ENCODE results near the gene TARM1. TPM values are rescaled to one million over a fixed set of nuclear protein-coding genes. Genes with fewer than 3 reads are reported as not detected.

The TARM1 gene
- total RNA-seq, 1 experiment from 2014 or later: not detected

- ChIA-PET POLR2A (interaction anchor here (1.2 kb wide), 1 partner anchor 16 kb away, joined by 3 read pairs; the partner anchor contains the start of gene CNOT3), CTCF (interaction anchor here (0.6 kb wide), 1 partner anchor 1504 kb away, joined by 5 read pairs; no protein-coding TSS in a partner anchor)
- BruUV-seq (replicated peaks): no TSS peak
- no peaks in the 10 kb centered on the region for H3K4me1 Mint-ChIP-seq (ENCODE audit: insufficient read depth, unreplicated experiment)
- H3K9me3 Mint-ChIP-seq (ENCODE audit: unreplicated experiment): no peaks in the 10 kb centered on the region
- no peak for DNase-seq (ENCODE audit: unreplicated experiment)
- no peak overlapping the region for H3K4me3 Mint-ChIP-seq (ENCODE audit: unreplicated experiment)
- H3K36me3 Mint-ChIP-seq (ENCODE audit: insufficient read depth, unreplicated experiment): peaks cover 57% of the 10 kb centered on the region
- no peaks in the 10 kb centered on the region for H3K27me3 Mint-ChIP-seq (ENCODE audit: insufficient read depth, unreplicated experiment)
- intact Hi-C loops (cut with micrococcal nuclease): no loop called here
- H3K27ac Mint-ChIP-seq (ENCODE audit: low read depth, unreplicated experiment): no peak overlapping the region
- no peak for TF ChIP-seq CTCF (IDR thresholded peaks at IDR 0.05; ENCODE audit: unreplicated experiment)
These were observed 40.1 kb upstream of the TARM1 start for GRCh38 chr19:54121259-54121658.

- ChIA-PET CTCF (interaction anchor here (0.6 to 0.9 kb wide), 2 partner anchors 262 to 274 kb away, joined by 3 read pairs; no protein-coding TSS in a partner anchor), POLR2A (interaction anchor here (0.6 to 6.8 kb wide), 29 partner anchors 8 to 1846 kb away, joined by 3 to 84 read pairs (median 3); partner anchors contain the start of genes CNOT3, LENG1, LENG8 and MBOAT7)
- peaks cover 61% of the 10 kb centered on the region for H3K36me3 Mint-ChIP-seq (ENCODE audit: insufficient read depth, unreplicated experiment)
- peaks cover 6% of the 10 kb centered on the region for H3K4me1 Mint-ChIP-seq (ENCODE audit: insufficient read depth, unreplicated experiment)
- BruUV-seq (replicated peaks): TSS peak; percentile 87
- H3K27ac Mint-ChIP-seq (ENCODE audit: low read depth, unreplicated experiment): peak within 1 kb of the TSS; percentile 98
- no peaks in the 10 kb centered on the region for H3K27me3 Mint-ChIP-seq (ENCODE audit: insufficient read depth, unreplicated experiment)
- H3K4me3 Mint-ChIP-seq (ENCODE audit: unreplicated experiment): peak within 1 kb of the TSS; percentile 84
- no peak for TF ChIP-seq CTCF (IDR thresholded peaks at IDR 0.05; ENCODE audit: unreplicated experiment)
- intact Hi-C loops (cut with micrococcal nuclease): no loop called here
- no peaks in the 10 kb centered on the region for H3K9me3 Mint-ChIP-seq (ENCODE audit: unreplicated experiment)
- DNase-seq (ENCODE audit: unreplicated experiment): peak; percentile 99
These were observed 34.2 kb upstream of the TARM1 start, which contains the start of the genes PRPF31 and TFPT for GRCh38 chr19:54115109-54116063. Gene PRPF31, plus strand, starts transcription at chr19:54115754. Its CDS starts 2,525 bp downstream, at chr19:54118279. Gene TFPT, minus strand, starts transcription at chr19:54115657. Its CDS starts 388 bp downstream, at chr19:54115269.

- Mint-ChIP-seq H3K4me1 (ENCODE audit: insufficient read depth, unreplicated experiment) (peaks cover 6% of the 10 kb centered on the region), H3K9me3 (ENCODE audit: unreplicated experiment) (no peaks in the 10 kb centered on the region), H3K4me3 (ENCODE audit: unreplicated experiment) (peak overlapping the region; percentile 84), H3K27ac (ENCODE audit: low read depth, unreplicated experiment) (peak overlapping the region; percentile 98), H3K27me3 (ENCODE audit: insufficient read depth, unreplicated experiment) (no peaks in the 10 kb centered on the region), H3K36me3 (ENCODE audit: insufficient read depth, unreplicated experiment) (peaks cover 57% of the 10 kb centered on the region)
- ChIA-PET CTCF (interaction anchor here (0.6 to 0.9 kb wide), 3 partner anchors 18 to 273 kb away, joined by 3 to 7 read pairs (median 3); no protein-coding TSS in a partner anchor), POLR2A (interaction anchor here (0.5 to 6.8 kb wide), 14 partner anchors 8 to 334 kb away, joined by 3 to 84 read pairs (median 4); partner anchors contain the start of genes CNOT3, LENG8, MBOAT7 and MYADM)
- TF ChIP-seq CTCF (IDR thresholded peaks at IDR 0.05; ENCODE audit: unreplicated experiment): no peak
- no TSS peak for BruUV-seq (replicated peaks)
- intact Hi-C loops (cut with micrococcal nuclease): no loop called here
- no peak for DNase-seq (ENCODE audit: unreplicated experiment)
These were observed 33.4 kb upstream of the TARM1 start for GRCh38 chr19:54114340-54115108.

Data from MCF 10A (cell line).